ENCODE data around the gene AP2A1.
A peak's percentile ranks its signal among the peaks of the same experiment; 100 is the strongest.

AP2A1 gene

DNA sequence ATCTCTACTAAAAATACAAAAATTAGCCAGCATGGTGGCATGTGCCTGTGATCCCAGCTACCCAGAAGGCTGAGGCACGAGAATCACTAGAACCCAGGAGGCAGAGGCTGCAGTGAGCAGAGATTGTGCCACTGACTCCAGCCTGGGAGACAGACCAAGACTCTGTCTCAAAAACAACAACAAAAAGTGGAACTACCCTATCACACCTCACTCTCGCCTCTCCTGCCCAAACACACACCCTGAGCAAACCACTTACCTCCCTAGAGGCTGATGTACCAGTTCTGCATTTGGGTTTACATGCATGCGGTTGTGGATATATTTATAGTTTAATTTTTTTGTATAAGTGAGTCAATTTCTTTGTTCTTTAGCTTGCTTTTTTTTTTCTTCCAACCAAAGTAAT lies 76.5 kb downstream of the AP2A1 start:
- DNase-seq, result no peak

GRCh38 chr19:49844138-49845095 lies 77.6 kb downstream of the AP2A1 start:
- no peak for DNase-seq

DNA sequence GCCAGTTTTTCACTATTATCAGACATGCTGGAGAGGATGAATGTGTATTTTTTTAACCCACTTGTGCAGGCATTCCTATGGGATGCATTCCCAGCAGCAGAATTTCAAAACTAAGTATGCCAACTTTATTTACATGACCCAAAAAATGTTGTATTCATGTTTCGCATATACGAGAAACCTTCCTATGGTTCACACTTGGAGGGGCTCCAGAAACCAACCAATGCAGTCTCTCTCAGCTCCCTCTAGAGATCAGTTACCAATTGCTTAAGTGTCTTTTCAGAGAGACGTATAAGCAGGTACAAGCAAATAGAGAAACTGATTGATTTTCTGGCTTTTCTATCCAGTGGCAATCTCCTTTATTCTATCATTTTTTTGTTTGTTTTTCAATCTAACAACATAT lies 78.6 kb downstream of the AP2A1 start:
- DNase-seq, result no peak

- DNase-seq, result no peak
Observed at GRCh38 chr19:49846408-49846807, 79.6 kb downstream of the AP2A1 start.

- DNase-seq, result no peak
Observed at GRCh38 chr19:49847731-49848696, 81.2 kb downstream of the AP2A1 start.

DNA sequence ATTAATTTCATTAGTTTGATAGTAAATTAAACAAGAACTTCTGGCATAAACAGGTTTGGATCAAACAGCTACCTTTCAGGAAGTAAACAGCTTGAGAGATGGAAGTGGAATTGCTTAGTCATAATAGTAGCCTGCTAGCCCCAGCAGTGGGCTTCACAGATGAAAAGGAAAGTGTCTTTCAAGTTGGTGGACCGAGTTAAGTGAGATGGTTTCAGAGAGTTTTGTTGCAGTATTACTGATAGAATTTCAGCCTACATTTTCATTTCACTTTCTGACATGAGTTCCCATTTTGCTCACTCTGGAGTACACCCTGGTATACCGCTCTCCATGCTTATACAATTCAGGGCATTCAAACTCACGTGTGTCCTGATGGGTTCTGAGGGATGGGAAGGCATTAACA lies 82.1 kb downstream of the AP2A1 start:
- no peak for DNase-seq

GRCh38 chr19:49849433-49850220 lies 82.8 kb downstream of the AP2A1 start:
- DNase-seq, result no peak

GRCh38 chr19:49850221-49850486 lies 83.4 kb downstream of the AP2A1 start:
- no peak for DNase-seq

GRCh38 chr19:49850487-49851342 lies 83.9 kb downstream of the AP2A1 start, which contains the start of gene PTOV1:
Gene PTOV1 (plus strand): TSS chr19:49851159.
- DNase-seq, result peak; percentile 84

- peak; percentile 12 for DNase-seq
Observed at GRCh38 chr19:49851456-49852259, 84.9 kb downstream of the AP2A1 start.

- no peak for DNase-seq
Observed at GRCh38 chr19:49852631-49853126, 85.9 kb downstream of the AP2A1 start.

DNA sequence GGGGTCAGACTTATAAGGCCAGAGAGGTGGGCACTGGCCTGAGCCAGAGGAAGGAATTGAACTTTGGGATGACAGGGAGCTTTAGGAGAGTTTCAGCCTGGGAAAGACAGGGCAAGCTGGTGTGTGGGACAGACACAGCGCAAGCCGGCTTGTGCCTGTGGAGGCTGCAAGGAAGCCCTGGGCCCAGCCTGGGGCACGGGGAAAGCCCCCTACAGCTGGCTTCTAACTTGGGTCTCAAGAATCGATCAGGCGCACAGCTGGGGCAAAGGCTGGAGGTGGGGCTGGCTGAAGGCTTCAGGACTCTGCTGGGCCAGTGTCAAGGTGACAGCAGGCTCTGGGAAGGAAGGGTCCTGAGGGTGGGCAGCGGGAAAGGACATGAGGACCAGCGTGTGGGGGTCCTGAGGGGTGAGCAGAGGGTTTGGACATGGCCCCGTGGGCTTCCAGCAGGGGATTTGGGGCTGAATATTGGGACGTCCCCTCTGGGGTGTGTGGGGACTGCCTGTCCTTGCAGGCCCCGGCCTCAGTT lies 87.1 kb downstream of the AP2A1 start:
- DNase-seq, result no peak

GRCh38 chr19:49854378-49855263 lies 87.8 kb downstream of the AP2A1 start:
- DNase-seq, result no peak

- no peak for DNase-seq
Observed at GRCh38 chr19:49855277-49855675, 88.5 kb downstream of the AP2A1 start.

- DNase-seq, result no peak
Observed at GRCh38 chr19:49855676-49856573, 89.1 kb downstream of the AP2A1 start.

- DNase-seq, result no peak
Observed at GRCh38 chr19:49856574-49857021, 89.8 kb downstream of the AP2A1 start.
